Testis (tissue), 3 donors: ENCODE results near the gene AGBL2. TPM values are rescaled to one million over a fixed set of nuclear protein-coding genes. Genes with fewer than 3 reads are reported as not detected.
"Not testable (repeated sequence)": the region's sequence is repeated elsewhere in the genome, so short reads cannot be mapped to it uniquely, and the experiment has no call there.

Source experiments
- DNase-seq: peaks from one replicate; pipeline ENCODE4 v3.0.0-alpha.2; 2019
- H3K27ac ChIP-seq, 2 donors: fragments of 200-600 bp; sonication (generic); one replicate each; pipeline ENCODE4 v1.5.1; 2019
- H3K27me3 ChIP-seq: fragments of 200-600 bp; sonication (generic); one replicate; pipeline ENCODE4 v1.5.1; 2019
- H3K36me3 ChIP-seq: fragments of 200-600 bp; sonication (generic); one replicate; pipeline ENCODE4 v1.5.1; 2017; ENCODE audit warnings: low read depth; ENCODE audit errors: missing control alignments
- H3K4me1 ChIP-seq: fragments of 200-600 bp; sonication (generic); one replicate; pipeline ENCODE4 v1.5.1; 2019
- H3K4me3 ChIP-seq, 2 donors: fragments of 200-600 bp; sonication (generic); one replicate each; pipeline ENCODE4 v1.5.1; 2017 to 2019
- H3K9me3 ChIP-seq: fragments of 200-600 bp; sonication (generic); one replicate; pipeline ENCODE4 v1.5.1; 2017
- CTCF ChIP-seq, 3 experiments: fragments of 450-650 bp in 2 of 3; fragments of 200-600 bp in 1 of 3; sonication (generic) in 1 of 3; IDR thresholded peaks; one replicate each; pipeline ENCODE4 v1.5.1; 2016 to 2019; ENCODE audit warnings: antibody characterized with exemption in 3 of 3, mild to moderate bottlenecking in 2 of 3, moderate library complexity in 1 of 3
- POLR2A ChIP-seq: fragments of 450-650 bp; IDR thresholded peaks from one replicate; pipeline ENCODE4 v1.6.1; 2017; ENCODE audit warnings: antibody characterized with exemption, mild to moderate bottlenecking, moderate library complexity
- WGBS, 2 donors: methylation state at CpG; one replicate each; pipeline ENCODE4 v1.1.5; 2018; 5-methylcytosine and 5-hydroxymethylcytosine counted together
- intact Hi-C: fragments of 100-400 bp; cut with DNase I; formaldehyde crosslinking; loops from one replicate; pipeline ENCODE4 v1.15.1; 2023; ENCODE audit warnings: low total_unique reads
- polyA plus RNA-seq: library from polyadenylated mRNA; stranded (reverse); fragments of 350-450 nt; fragmentation: Illumina TruSeq; extraction: RNeasy Lipid Tissue Mini Kit (QIAGEN cat#74804); gene quantifications from one replicate; pipeline ENCODE4 v1.2.3, GENCODE V29; 2014; ENCODE audit warnings: low read depth, low replicate concordance; ENCODE audit not compliant: insufficient read depth
- total RNA-seq, 2 donors: library from RNA; depleted of rRNA; stranded (reverse); fragments of >200 nt; gene quantifications; one replicate each; pipeline ENCODE4 v1.2.3, GENCODE V29; 2016

AGBL2 gene
- total and polyA plus RNA-seq, 3 donors from 2014 or later = 25.8 to 65.2 (median 40.6) TPM

GRCh38 chr11:47711816-47712215 lies 3.4 kb downstream of the AGBL2 start:
- Histone ChIP-seq H3K36me3 (no peaks in the 10 kb centered on the region), H3K9me3 (no peaks in the 10 kb centered on the region), H3K27me3 (no peaks in the 10 kb centered on the region), H3K27ac (no peak overlapping the region), H3K4me3 (no peak overlapping the region), H3K4me1 (peaks cover 7% of the 10 kb centered on the region)
- intact Hi-C loops = no loop called here
- TF ChIP-seq CTCF (IDR thresholded peaks at IDR 0.05) (no peak), POLR2A (no peak)
- 67 to 84% methylated on average over 5 of the region's 5 CpGs for WGBS, 2 donors
- no peak for DNase-seq

- Histone ChIP-seq H3K27me3 (no peaks in the 10 kb centered on the region), H3K4me3 (no peak overlapping the region), H3K9me3 (no peaks in the 10 kb centered on the region), H3K4me1 (peaks cover 7% of the 10 kb centered on the region), H3K36me3 (no peaks in the 10 kb centered on the region), H3K27ac (no peak overlapping the region)
- no peak for DNase-seq
- TF ChIP-seq CTCF (IDR thresholded peaks at IDR 0.05) (no peak), POLR2A (no peak)
- WGBS, 2 donors = 85 to 88% methylated on average over 5 of the region's 5 CpGs
- intact Hi-C loops = no loop called here
Measured at GRCh38 chr11:47711225-47711624, 3.9 kb downstream of the AGBL2 start.

GRCh38 chr11:47707275-47707786 lies 7.8 kb downstream of the AGBL2 start:
- intact Hi-C loops, H3K9me3 ChIP-seq: not testable (repeated sequence)

GRCh38 chr11:47705721-47706120 lies 9.4 kb downstream of the AGBL2 start:
- intact Hi-C loops = no loop called here
- Histone ChIP-seq H3K9me3 (no peaks in the 10 kb centered on the region), H3K36me3 (no peaks in the 10 kb centered on the region), H3K4me1 (no peaks in the 10 kb centered on the region), H3K27me3 (no peaks in the 10 kb centered on the region), H3K4me3 (no peak overlapping the region), H3K27ac (no peak overlapping the region)
- WGBS, 2 donors = 79% methylated on average over 1 of the region's 1 CpG
- TF ChIP-seq POLR2A = no peak
- no peak for DNase-seq

More at GRCh38 chr11:47707275-47707786, 7.8 kb downstream of the AGBL2 start:
- 70 to 72% methylated on average over 5 of the region's 5 CpGs for WGBS, 2 donors
- DNase-seq, H3K4me1 ChIP-seq, H3K4me3 ChIP-seq, H3K36me3 ChIP-seq, H3K27ac ChIP-seq, H3K27me3 ChIP-seq: not testable (repeated sequence)

- WGBS, 2 donors = 52 to 64% methylated on average over 2 of the region's 2 CpGs
Measured at GRCh38 chr11:47691979-47692378, 23.2 kb downstream of the AGBL2 start.

GRCh38 chr11:47689480-47689879 lies 25.7 kb downstream of the AGBL2 start:
- no peaks in the 10 kb centered on the region for H3K27me3 ChIP-seq
- no peaks in the 10 kb centered on the region for H3K36me3 ChIP-seq
- H3K4me3 ChIP-seq = no peak overlapping the region
- intact Hi-C loops = no loop called here
- H3K9me3 ChIP-seq = no peaks in the 10 kb centered on the region
- TF ChIP-seq POLR2A (no peak), CTCF (IDR thresholded peaks at IDR 0.05) (no peak)
- 89 to 95% methylated on average over 5 of the region's 5 CpGs for WGBS, 2 donors
- DNase-seq = no peak
- no peaks in the 10 kb centered on the region for H3K4me1 ChIP-seq
- H3K27ac ChIP-seq = no peak overlapping the region

More at GRCh38 chr11:47691979-47692378, 23.2 kb downstream of the AGBL2 start:
- intact Hi-C loops = no loop called here
- DNase-seq = no peak
- no peak overlapping the region for H3K4me3 ChIP-seq
- no peak for TF ChIP-seq POLR2A
- H3K4me1 ChIP-seq = no peaks in the 10 kb centered on the region
- no peaks in the 10 kb centered on the region for H3K27me3 ChIP-seq
- H3K9me3 ChIP-seq = no peaks in the 10 kb centered on the region
- no peak overlapping the region for H3K27ac ChIP-seq
- no peaks in the 10 kb centered on the region for H3K36me3 ChIP-seq
